PC-3 (cell line): ENCODE results near the gene CAD. TPM values are rescaled to one million over a fixed set of nuclear protein-coding genes. Genes with fewer than 3 reads are reported as not detected.
A peak's percentile ranks its signal among the peaks of the same experiment; 100 is the strongest.

Source experiments
- ATAC-seq: fragments of 200-7000 bp; cut with Tn5 transposase; 2 replicates; pipeline ENCODE4 v1.9.1; 2020; ENCODE audit warnings: mild to moderate bottlenecking, moderate library complexity
- BruUV-seq: library from RNA; stranded (reverse); fragments of 400-500 nt; replicated peaks from 2 replicates; lab custom pipeline; 2021; lab: Mats Ljungman, UMichigan
- CTCF ChIA-PET: fragments of 300-600 bp; sonication (Branson Sonifier 250); formaldehyde crosslinking; loops from one replicate; lab custom pipeline; 2022; ENCODE audit warnings: antibody characterized with exemption; lab: Charles Lee
- POLR2A ChIA-PET: fragments of 300-600 bp; sonication (Branson Sonifier 250); formaldehyde crosslinking; loops from one replicate; lab custom pipeline; 2022; ENCODE audit warnings: antibody characterized with exemption; ENCODE audit not compliant: unreplicated experiment; lab: Charles Lee
- DNase-seq: peaks from one replicate; pipeline ENCODE4 v3.0.0-alpha.2; 2015
- H2AFZ ChIP-seq: fragments of 300-600 bp; sonication (generic); 2 replicates; pipeline ENCODE4 v1.6.0; 2016; ENCODE audit warnings: antibody characterized with exemption, low read length
- H3F3A ChIP-seq: fragments of 300-600 bp; sonication (generic); one replicate; pipeline ENCODE4 v1.6.0; 2017; ENCODE audit warnings: antibody characterized with exemption, low read length, control low read depth, mild to moderate bottlenecking; ENCODE audit not compliant: unreplicated experiment
- H3K27ac ChIP-seq: fragments of 300-600 bp; sonication (generic); 2 replicates; pipeline ENCODE4 v1.5.1; 2016; ENCODE audit warnings: mild to moderate bottlenecking, low read length
- H3K27me3 ChIP-seq: fragments of 300-600 bp; sonication (generic); 2 replicates; pipeline ENCODE4 v1.6.1; 2016; ENCODE audit warnings: low read length, mixed read lengths
- H3K36me3 ChIP-seq: fragments of 300-600 bp; sonication (generic); 2 replicates; pipeline ENCODE4 v1.6.1; 2016; ENCODE audit warnings: low read depth, mixed run types, low read length, mixed read lengths
- H3K4me1 ChIP-seq: fragments of 300-600 bp; sonication (generic); 2 replicates; pipeline ENCODE4 v1.5.1; 2016; ENCODE audit warnings: low read length; ENCODE audit not compliant: insufficient read depth
- H3K4me2 ChIP-seq: fragments of 300-600 bp; sonication (generic); 2 replicates; pipeline ENCODE4 v1.6.0; 2016; ENCODE audit warnings: low read length
- H3K4me3 ChIP-seq: fragments of 300-600 bp; sonication (generic); 2 replicates; pipeline ENCODE4 v1.5.1; 2016; ENCODE audit warnings: mild to moderate bottlenecking, low read length, mixed read lengths
- H3K79me2 ChIP-seq: fragments of 300-600 bp; sonication (generic); 2 replicates; pipeline ENCODE4 v1.6.1; 2017; ENCODE audit warnings: low read length, mixed read lengths
- H3K9ac ChIP-seq: fragments of 300-600 bp; sonication (generic); 2 replicates; pipeline ENCODE4 v1.6.0; 2016; ENCODE audit warnings: mild to moderate bottlenecking, low read length
- H3K9me2 ChIP-seq: fragments of 300-600 bp; sonication (generic); replicated peaks from 2 replicates; pipeline ENCODE4 v1.6.1; 2016; ENCODE audit warnings: mixed run types, low read length, mixed read lengths
- H3K9me3 ChIP-seq: fragments of 300-600 bp; sonication (generic); 2 replicates; pipeline ENCODE4 v1.6.1; 2016; ENCODE audit warnings: low read length, mixed read lengths
- H4K20me1 ChIP-seq: fragments of 300-600 bp; sonication (generic); 2 replicates; pipeline ENCODE4 v1.6.1; 2016; ENCODE audit warnings: low read length, mixed read lengths
- CTCF ChIP-seq: fragments of 300-600 bp; sonication (generic); conservative IDR thresholded peaks from 2 replicates; pipeline ENCODE4 v1.5.1; 2017; ENCODE audit warnings: antibody characterized with exemption, low read depth, mild to moderate bottlenecking, low read length
- EZH2 ChIP-seq: fragments of 300-600 bp; sonication (generic); IDR thresholded peaks from one replicate; pipeline ENCODE4 v1.6.1; 2017; ENCODE audit warnings: antibody characterized with exemption, mild to moderate bottlenecking, low read length; ENCODE audit not compliant: unreplicated experiment
- EZH2phosphoT487 ChIP-seq: fragments of 300-600 bp; sonication (generic); IDR thresholded peaks from 2 replicates; pipeline ENCODE4 v1.6.1; 2018; ENCODE audit warnings: mild to moderate bottlenecking, antibody characterized with exemption, low read length, borderline replicate concordance
- intact Hi-C: fragments of 100-400 bp; cut with micrococcal nuclease; formaldehyde crosslinking; loops from 2 replicates; pipeline ENCODE4 v1.9.0; 2023
- total RNA-seq: library from RNA; depleted of rRNA; stranded (reverse); fragments of >200 nt; gene quantifications from 2 replicates; pipeline ENCODE4 v1.2.3, GENCODE V29; 2014; rRNA removed

The CAD gene
- total RNA-seq, 1 experiment from 2014 or later = 85.9 TPM

GRCh38 chr2:27290549-27290948 is 73.4 kb downstream of the CAD start:
- peaks cover 10% of the 10 kb centered on the region for H3F3A ChIP-seq
- peaks cover 28% of the 10 kb centered on the region for H3K4me1 ChIP-seq
- no peaks in the 10 kb centered on the region for H3K36me3 ChIP-seq
- H2AFZ ChIP-seq = no peak overlapping the region
- no peak for DNase-seq
- no peak for ATAC-seq
- H3K9me3 ChIP-seq = no peaks in the 10 kb centered on the region
- TF ChIP-seq CTCF (no peak), EZH2 (no peak), EZH2phosphoT487 (no peak)
- POLR2A ChIA-PET = no interaction called here
- H3K4me3 ChIP-seq = no peak overlapping the region
- no peaks in the 10 kb centered on the region for H3K9me2 ChIP-seq
- H4K20me1 ChIP-seq = no peaks in the 10 kb centered on the region
- H3K27me3 ChIP-seq = no peaks in the 10 kb centered on the region
- H3K9ac ChIP-seq = no peak overlapping the region
- H3K79me2 ChIP-seq = no peaks in the 10 kb centered on the region
- no peak overlapping the region for H3K4me2 ChIP-seq
- BruUV-seq = no TSS peak
- no peak overlapping the region for H3K27ac ChIP-seq
- intact Hi-C loops = no loop called here
- CTCF ChIA-PET = interaction anchor here (0.6 kb wide), 1 partner anchor 13 kb away, joined by 4 read pairs; no protein-coding TSS in a partner anchor

- Histone ChIP-seq H3K4me2 (no peak overlapping the region), H3F3A (peaks cover 10% of the 10 kb centered on the region), H3K4me1 (peaks cover 28% of the 10 kb centered on the region), H3K9me3 (no peaks in the 10 kb centered on the region), H3K79me2 (no peaks in the 10 kb centered on the region), H4K20me1 (no peaks in the 10 kb centered on the region), H3K27me3 (no peaks in the 10 kb centered on the region), H3K4me3 (no peak overlapping the region), H3K36me3 (no peaks in the 10 kb centered on the region), H3K9me2 (no peaks in the 10 kb centered on the region), H3K27ac (no peak overlapping the region), H3K9ac (no peak overlapping the region), H2AFZ (no peak overlapping the region)
- ATAC-seq (peak; percentile 11; the same call in 1 of the 2 replicates), DNase-seq (peak; percentile 48)
- ChIA-PET CTCF (interaction anchor here (0.8 kb wide), 1 partner anchor 12 kb away, joined by 3 read pairs; no protein-coding TSS in a partner anchor), POLR2A (no interaction called here)
- BruUV-seq = no TSS peak
- intact Hi-C loops = no loop called here
- no peak for TF ChIP-seq EZH2
- TF ChIP-seq CTCF = peak; percentile 51
These were observed 74.7 kb downstream of the CAD start for GRCh38 chr2:27291865-27292264.

Other genes starting within 250 kb of the CAD start
- 11.9 and 15.6 TPM in 2 replicates for gene MAPRE3, start 246.7 kb upstream of the CAD start, total RNA-seq
- 43.0 and 56.1 TPM in 2 replicates for gene TMEM214, start 184.4 kb upstream of the CAD start, total RNA-seq
- gene AGBL5, start 165.7 kb upstream of the CAD start, total RNA-seq = 14.1 and 19.2 TPM in 2 replicates
- gene OST4, start 145.7 kb upstream of the CAD start, total RNA-seq = 244 and 258 TPM in 2 replicates
- 0.69 and 0.75 TPM in 2 replicates for gene EMILIN1, start 138.8 kb upstream of the CAD start, total RNA-seq
- 10.6 and 11.0 TPM in 2 replicates for gene KHK, start 130.6 kb upstream of the CAD start, total RNA-seq
- gene CGREF1, start 98.2 kb upstream of the CAD start, total RNA-seq = 18.7 and 22.6 TPM in 2 replicates
- 0.36 TPM in 1 of 2 replicates, not detected in the other for gene ABHD1, start 93.6 kb upstream of the CAD start, total RNA-seq
- 85.6 and 103 TPM in 2 replicates for gene PREB, start 82.7 kb upstream of the CAD start, total RNA-seq
- not detected in 2 replicates for gene PRR30, start 78.0 kb upstream of the CAD start, total RNA-seq
- not detected in 2 replicates for gene TCF23, start 68.4 kb upstream of the CAD start, total RNA-seq
- gene ATRAID, start 5.3 kb upstream of the CAD start, total RNA-seq = 111 and 130 TPM in 2 replicates
- gene SLC5A6, start 5.1 kb upstream of the CAD start, total RNA-seq = 46.0 and 48.1 TPM in 2 replicates
- 0.36 TPM in 1 of 2 replicates, not detected in the other for gene SLC30A3, start 45.7 kb downstream of the CAD start, total RNA-seq
- not detected in 2 replicates for gene DNAJC5G, start 58.1 kb downstream of the CAD start, total RNA-seq
- gene TRIM54, start 65.1 kb downstream of the CAD start, total RNA-seq = 0.51 and 1.6 TPM in 2 replicates
- 0.52 and 3.6 TPM in 2 replicates for gene UCN, start 91.1 kb downstream of the CAD start, total RNA-seq
- gene MPV17, start 105.7 kb downstream of the CAD start, total RNA-seq = 41.8 and 59.2 TPM in 2 replicates
- 82.2 and 98.1 TPM in 2 replicates for gene GTF3C2, start 139.4 kb downstream of the CAD start, total RNA-seq
- gene EIF2B4, start 153.0 kb downstream of the CAD start, total RNA-seq = 35.8 and 43.9 TPM in 2 replicates
- 99.6 and 110 TPM in 2 replicates for gene SNX17, start 153.2 kb downstream of the CAD start, total RNA-seq
- 7.4 and 9.7 TPM in 2 replicates for gene ZNF513, start 163.4 kb downstream of the CAD start, total RNA-seq
- 122 and 133 TPM in 2 replicates for gene PPM1G, start 192.2 kb downstream of the CAD start, total RNA-seq
- 66.6 and 69.3 TPM in 2 replicates for gene NRBP1, start 211.3 kb downstream of the CAD start, total RNA-seq
- 0.22 TPM in 1 of 2 replicates, not detected in the other for gene KRTCAP3, start 225.0 kb downstream of the CAD start, total RNA-seq